Measurements from ENCODE around the gene UTP3. TPM values are rescaled to one million over a fixed set of nuclear protein-coding genes. Genes with fewer than 3 reads are reported as not detected.
"Not testable (repeated sequence)": the region's sequence is repeated elsewhere in the genome, so short reads cannot be mapped to it uniquely, and the experiment has no call there.

UTP3 gene
- total RNA-seq, 6 experiments from 2014 or later, result 10.2 to 22.3 (median 14.0) TPM

GRCh38 chr4:70700712-70701111 lies 12.4 kb downstream of the UTP3 start:
- no peaks in the 10 kb centered on the region for H3K9me3 ChIP-seq
- no peak for TF ChIP-seq CTCF (IDR thresholded peaks at IDR 0.05)
- no peak for TF ChIP-seq POLR2A (IDR thresholded peaks at IDR 0.05)
- H3K36me3 ChIP-seq, result no peaks in the 10 kb centered on the region
- H3K4me1 ChIP-seq, result peaks cover 0 to 4% (median 0%) of the 10 kb centered on the region in 4 donors
- intact Hi-C loops (cut with DNase I), result no loop called here
- ATAC-seq (no peak), DNase-seq (no peak)
- no peak overlapping the region for H3K4me3 ChIP-seq
- no peaks in the 10 kb centered on the region for H3K27me3 ChIP-seq
- no peak overlapping the region for H3K27ac ChIP-seq
- 89% methylated on average over 5 of the region's 5 CpGs for WGBS (ENCODE audit: insufficient coverage, low coverage, low lambda C conversion rate, missing lambda C conversion rate)

GRCh38 chr4:70701271-70701670 lies 12.9 kb downstream of the UTP3 start:
- no peak for DNase-seq
- no peaks in the 10 kb centered on the region for H3K36me3 ChIP-seq
- intact Hi-C loops (cut with DNase I), result no loop called here
- no peak overlapping the region for H3K27ac ChIP-seq
- H3K9me3 ChIP-seq, result no peaks in the 10 kb centered on the region
- no peaks in the 10 kb centered on the region for H3K27me3 ChIP-seq
- no peak for ATAC-seq
- TF ChIP-seq POLR2A (IDR thresholded peaks at IDR 0.05) (no peak), CTCF (IDR thresholded peaks at IDR 0.05) (no peak)
- H3K4me3 ChIP-seq, result no peak overlapping the region
- WGBS (ENCODE audit: insufficient coverage, low coverage, low lambda C conversion rate, missing lambda C conversion rate), result 100% methylated on average over 1 of the region's 1 CpG
- peaks cover 0 to 8% (median 0%) of the 10 kb centered on the region in 4 donors for H3K4me1 ChIP-seq

- ATAC-seq; H3K27me3 ChIP-seq; intact Hi-C loops (cut with DNase I); H3K36me3 ChIP-seq; H3K9me3 ChIP-seq; H3K27ac ChIP-seq; DNase-seq; H3K4me3 ChIP-seq: not testable (repeated sequence)
- 66% methylated on average over 2 of the region's 2 CpGs for WGBS (ENCODE audit: insufficient coverage, low coverage, low lambda C conversion rate, missing lambda C conversion rate)
- H3K4me1 ChIP-seq, result peaks cover 0 to 14% (median 4%) of the 10 kb centered on the region in 4 donors
Observed at GRCh38 chr4:70702592-70702991, 14.3 kb downstream of the UTP3 start.

- H3K4me1 ChIP-seq, result peaks cover 0 to 15% (median 4%) of the 10 kb centered on the region in 4 donors
- peak overlapping the region; percentile 76 to 93 (median 80) for H3K4me3 ChIP-seq
- DNase-seq (no peak), ATAC-seq (peak in 2 of 4 donors; percentile 20 to 48)
- WGBS (ENCODE audit: insufficient coverage, low coverage, low lambda C conversion rate, missing lambda C conversion rate), result 4% methylated on average over 11 of the region's 11 CpGs
- TF ChIP-seq POLR2A (IDR thresholded peaks at IDR 0.05) (peak; percentile 13), CTCF (IDR thresholded peaks at IDR 0.05) (peak in 1 of 4 donors; percentile 0)
- peak overlapping the region; percentile 81 to 95 (median 92) for H3K27ac ChIP-seq
- no peaks in the 10 kb centered on the region for H3K9me3 ChIP-seq
- intact Hi-C loops (cut with DNase I), result no loop called here
- H3K27me3 ChIP-seq, result no peaks in the 10 kb centered on the region
- no peaks in the 10 kb centered on the region for H3K36me3 ChIP-seq
Observed at GRCh38 chr4:70703619-70704214, 15.4 kb downstream of the UTP3 start.

GRCh38 chr4:70704215-70704930 lies 16.0 kb downstream of the UTP3 start:
- WGBS (ENCODE audit: insufficient coverage, low coverage, low lambda C conversion rate, missing lambda C conversion rate), result 0% methylated on average over 8 of the region's 58 CpGs

More at GRCh38 chr4:70704215-70704930, 16.0 kb downstream of the UTP3 start:
- Histone ChIP-seq H3K9me3 (no peaks in the 10 kb centered on the region), H3K36me3 (no peaks in the 10 kb centered on the region), H3K27ac (peak overlapping the region; percentile 81 to 95 (median 92)), H3K4me3 (peak overlapping the region; percentile 76 to 93 (median 80)), H3K27me3 (no peaks in the 10 kb centered on the region), H3K4me1 (peaks cover 0 to 21% (median 6%) of the 10 kb centered on the region in 4 donors)
- intact Hi-C loops (cut with DNase I), result no loop called here
- peak; percentile 89 to 93 (median 91) for DNase-seq
- ATAC-seq, result peak; percentile 84 to 92 (median 86)
- TF ChIP-seq CTCF (IDR thresholded peaks at IDR 0.05) (peak in 3 of 4 donors; percentile 26 to 39 (median 33)), POLR2A (IDR thresholded peaks at IDR 0.05) (peak; percentile 63)
